C4-2B (cell line): ENCODE measurements around the gene SSNA1.

Source experiments
- ZFX ChIP-seq: fragments of 450-650 bp; IDR thresholded peaks from 2 replicates; pipeline ENCODE4 v1.6.1; 2017
- TF ChIP-seq, protein P1 (sequence below): fragments of 450-650 bp; conservative IDR thresholded peaks from 2 replicates; pipeline ENCODE4 v1.5.1; 2017; ENCODE audit warnings: mild to moderate bottlenecking

DNA sequence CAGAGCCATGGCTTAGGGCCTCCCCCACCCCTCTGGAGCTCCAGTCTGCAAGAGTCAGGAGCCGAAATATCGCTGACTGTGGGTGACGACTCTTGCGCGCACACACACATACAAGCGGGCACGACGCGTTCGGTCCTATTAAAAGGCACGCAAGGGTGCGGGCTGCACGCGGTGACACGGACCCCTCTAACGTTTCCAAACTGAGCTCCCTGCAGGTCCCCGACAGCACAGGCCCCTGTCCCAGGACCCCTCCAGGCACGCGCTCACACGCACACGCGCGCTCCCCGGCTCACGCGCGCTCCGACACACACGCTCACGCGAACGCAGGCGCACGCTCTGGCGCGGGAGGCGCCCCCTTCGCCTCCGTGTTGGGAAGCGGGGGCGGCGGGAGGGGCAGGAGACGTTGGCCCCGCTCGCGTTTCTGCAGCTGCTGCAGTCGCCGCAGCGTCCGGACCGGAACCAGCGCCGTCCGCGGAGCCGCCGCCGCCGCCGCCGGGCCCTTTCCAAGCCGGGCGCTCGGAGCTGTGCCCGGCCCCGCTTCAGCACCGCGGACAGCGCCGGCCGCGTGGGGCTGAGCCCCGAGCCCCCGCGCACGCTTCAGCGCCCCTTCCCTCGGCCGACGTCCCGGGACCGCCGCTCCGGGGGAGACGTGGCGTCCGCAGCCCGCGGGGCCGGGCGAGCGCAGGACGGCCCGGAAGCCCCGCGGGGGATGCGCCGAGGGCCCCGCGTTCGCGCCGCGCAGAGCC, 49.6 kb upstream of the SSNA1 start, which contains the start of gene GRIN1:
- TF ChIP-seq, protein P1, sequence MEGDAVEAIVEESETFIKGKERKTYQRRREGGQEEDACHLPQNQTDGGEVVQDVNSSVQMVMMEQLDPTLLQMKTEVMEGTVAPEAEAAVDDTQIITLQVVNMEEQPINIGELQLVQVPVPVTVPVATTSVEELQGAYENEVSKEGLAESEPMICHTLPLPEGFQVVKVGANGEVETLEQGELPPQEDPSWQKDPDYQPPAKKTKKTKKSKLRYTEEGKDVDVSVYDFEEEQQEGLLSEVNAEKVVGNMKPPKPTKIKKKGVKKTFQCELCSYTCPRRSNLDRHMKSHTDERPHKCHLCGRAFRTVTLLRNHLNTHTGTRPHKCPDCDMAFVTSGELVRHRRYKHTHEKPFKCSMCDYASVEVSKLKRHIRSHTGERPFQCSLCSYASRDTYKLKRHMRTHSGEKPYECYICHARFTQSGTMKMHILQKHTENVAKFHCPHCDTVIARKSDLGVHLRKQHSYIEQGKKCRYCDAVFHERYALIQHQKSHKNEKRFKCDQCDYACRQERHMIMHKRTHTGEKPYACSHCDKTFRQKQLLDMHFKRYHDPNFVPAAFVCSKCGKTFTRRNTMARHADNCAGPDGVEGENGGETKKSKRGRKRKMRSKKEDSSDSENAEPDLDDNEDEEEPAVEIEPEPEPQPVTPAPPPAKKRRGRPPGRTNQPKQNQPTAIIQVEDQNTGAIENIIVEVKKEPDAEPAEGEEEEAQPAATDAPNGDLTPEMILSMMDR: no peak
- TF ChIP-seq ZFX: no peak
